HAP-1 (cell line): ENCODE results near the gene PDE12.

Experiments
- DNase-seq, 2 experiments: peaks; one replicate each; pipeline ENCODE4 v3.0.0-alpha.2; 2016 to 2020; ENCODE audit warnings: low spot score in 2 of 2
- H3K27me3 ChIP-seq: fragments of 250-450 bp; sonication (Bioruptor Pico); 2 replicates; pipeline ENCODE4 v1.5.1; 2020; ENCODE audit warnings: low read depth, mild to moderate bottlenecking, moderate library complexity
- H3K36me3 ChIP-seq: fragments of 250-450 bp; sonication (Bioruptor Pico); replicated peaks from 2 replicates; pipeline ENCODE4 v1.5.1; 2020; ENCODE audit warnings: mild to moderate bottlenecking
- H3K4me1 ChIP-seq: fragments of 250-450 bp; sonication (Bioruptor Pico); 2 replicates; pipeline ENCODE4 v1.5.1; 2020; ENCODE audit warnings: mild to moderate bottlenecking
- H3K4me3 ChIP-seq: fragments of 250-450 bp; sonication (Bioruptor Pico); 2 replicates; pipeline ENCODE4 v1.5.1; 2020; ENCODE audit warnings: mild to moderate bottlenecking, moderate library complexity
- H3K9me3 ChIP-seq: fragments of 250-450 bp; sonication (Bioruptor Pico); 2 replicates; pipeline ENCODE4 v1.5.1; 2020; ENCODE audit warnings: mild to moderate bottlenecking, moderate library complexity
- in situ Hi-C: fragments of 300-500 bp; cut with MboI; formaldehyde crosslinking; loops from 3 replicates; pipeline ENCODE4 v1.14.3; 2020; ENCODE audit warnings: low sequenced_read_pairs, inconsistent platforms, mixed read lengths

Gene PDE12, protein sequence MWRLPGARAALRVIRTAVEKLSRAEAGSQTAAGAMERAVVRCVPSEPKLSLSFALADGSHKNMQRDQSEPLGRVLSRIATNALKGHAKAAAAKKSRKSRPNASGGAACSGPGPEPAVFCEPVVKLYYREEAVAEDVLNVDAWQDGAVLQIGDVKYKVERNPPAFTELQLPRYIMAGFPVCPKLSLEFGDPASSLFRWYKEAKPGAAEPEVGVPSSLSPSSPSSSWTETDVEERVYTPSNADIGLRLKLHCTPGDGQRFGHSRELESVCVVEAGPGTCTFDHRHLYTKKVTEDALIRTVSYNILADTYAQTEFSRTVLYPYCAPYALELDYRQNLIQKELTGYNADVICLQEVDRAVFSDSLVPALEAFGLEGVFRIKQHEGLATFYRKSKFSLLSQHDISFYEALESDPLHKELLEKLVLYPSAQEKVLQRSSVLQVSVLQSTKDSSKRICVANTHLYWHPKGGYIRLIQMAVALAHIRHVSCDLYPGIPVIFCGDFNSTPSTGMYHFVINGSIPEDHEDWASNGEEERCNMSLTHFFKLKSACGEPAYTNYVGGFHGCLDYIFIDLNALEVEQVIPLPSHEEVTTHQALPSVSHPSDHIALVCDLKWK

DNA sequence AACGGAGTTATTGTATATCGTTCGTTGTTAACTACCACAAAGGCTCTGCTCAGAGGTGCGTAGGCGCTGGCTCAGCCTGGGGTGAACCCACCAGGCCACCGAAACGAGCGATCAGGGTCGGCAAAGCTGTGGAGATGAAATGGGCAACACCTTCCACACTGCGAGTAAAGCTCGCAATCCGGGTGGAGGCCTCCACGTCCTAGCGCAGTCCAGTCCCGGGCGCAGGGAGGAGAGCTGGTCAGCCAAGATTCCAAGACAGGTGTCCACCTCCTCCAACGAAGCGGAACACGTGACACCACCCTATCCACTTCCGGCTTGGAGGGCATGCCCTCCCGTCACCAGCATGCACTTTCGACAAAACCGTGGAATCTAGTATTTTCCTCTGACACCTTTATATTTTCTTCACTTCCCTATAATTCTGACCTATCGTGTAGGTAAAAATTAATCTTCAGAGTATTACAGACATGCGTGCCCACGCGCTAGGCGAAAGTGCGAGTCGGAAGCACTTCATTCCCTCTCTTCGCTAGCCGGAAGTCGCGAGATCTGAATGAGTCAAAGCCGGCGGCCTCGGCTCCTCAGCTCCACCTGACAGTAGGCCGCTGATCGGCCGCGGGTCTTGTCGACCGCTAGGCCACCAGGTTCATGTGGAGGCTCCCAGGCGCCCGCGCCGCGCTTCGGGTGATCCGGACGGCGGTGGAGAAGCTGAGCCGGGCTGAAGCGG, at the start of gene PDE12:
Gene PDE12, plus strand, starts transcription at position 537 of the 721 bp plus-strand sequence. Its CDS starts 106 bp downstream, at position 643.
- Histone ChIP-seq H3K9me3 (peaks cover 6% of the 10 kb centered on the region), H3K27me3 (no peaks in the 10 kb centered on the region), H3K36me3 (peaks cover 13% of the 10 kb centered on the region), H3K4me3 (peak within 1 kb of the TSS; percentile 72), H3K4me1 (peaks cover 15% of the 10 kb centered on the region)
- in situ Hi-C loops: no loop called here
- DNase-seq: peak; percentile 78 to 84

DNA sequence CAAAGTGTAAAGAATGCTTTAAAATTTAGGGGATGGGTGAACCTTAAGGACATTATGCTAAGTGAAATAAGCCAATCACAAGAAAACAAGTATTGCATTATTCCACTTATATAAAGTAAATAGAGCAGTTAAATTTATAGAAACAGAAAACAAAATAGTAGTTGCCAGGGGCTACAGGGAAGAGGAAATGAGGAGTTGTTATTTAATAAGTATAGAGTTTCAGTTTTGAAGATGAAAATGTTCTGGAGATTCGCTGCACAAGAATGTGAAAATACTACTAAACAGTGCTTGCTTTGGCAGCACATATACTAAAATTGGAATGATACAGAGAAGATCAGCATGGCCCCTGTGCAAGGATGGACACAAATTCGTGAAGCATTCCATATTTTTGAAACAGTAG, 43.9 kb upstream of the PDE12 start:
- no peaks in the 10 kb centered on the region; the same call in 1 of the 2 replicates for H3K27me3 ChIP-seq
- in situ Hi-C loops: no loop called here
- no peak for DNase-seq
- no peaks in the 10 kb centered on the region for H3K36me3 ChIP-seq
- H3K4me1 ChIP-seq: no peaks in the 10 kb centered on the region
- H3K9me3 ChIP-seq: no peaks in the 10 kb centered on the region
- no peak overlapping the region for H3K4me3 ChIP-seq

DNA sequence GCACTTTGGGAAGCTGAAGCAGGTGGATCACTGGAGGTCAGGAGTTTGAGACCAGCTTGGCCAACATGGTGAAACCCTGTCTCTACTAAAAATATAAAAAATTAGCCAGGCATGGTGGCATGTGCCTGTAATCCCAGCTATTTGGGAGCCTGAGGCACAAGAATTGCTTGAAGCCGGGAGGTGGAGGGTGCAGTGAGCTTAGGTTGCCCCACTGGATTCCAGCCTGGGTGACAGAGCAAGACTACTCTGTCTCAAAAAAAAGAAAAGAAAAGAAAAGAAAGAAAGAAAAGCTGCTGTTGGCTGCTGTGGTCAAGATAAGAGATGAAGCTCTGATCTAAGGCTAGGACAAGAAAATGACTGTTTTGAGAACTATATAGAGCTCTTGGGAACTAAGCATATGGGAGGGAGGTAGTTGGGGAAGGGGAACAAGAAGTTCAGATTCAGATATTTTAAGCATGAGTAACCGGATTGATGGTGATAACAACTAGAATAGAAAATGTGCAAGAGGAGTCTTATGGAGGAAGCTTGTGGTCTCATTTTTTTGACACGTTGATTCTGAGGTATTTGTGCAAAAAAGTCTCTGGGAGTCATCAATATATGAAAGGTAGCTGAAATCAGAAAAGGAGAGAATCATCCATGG, 37.7 kb upstream of the PDE12 start:
- H3K4me3 ChIP-seq: no peak overlapping the region

DNA sequence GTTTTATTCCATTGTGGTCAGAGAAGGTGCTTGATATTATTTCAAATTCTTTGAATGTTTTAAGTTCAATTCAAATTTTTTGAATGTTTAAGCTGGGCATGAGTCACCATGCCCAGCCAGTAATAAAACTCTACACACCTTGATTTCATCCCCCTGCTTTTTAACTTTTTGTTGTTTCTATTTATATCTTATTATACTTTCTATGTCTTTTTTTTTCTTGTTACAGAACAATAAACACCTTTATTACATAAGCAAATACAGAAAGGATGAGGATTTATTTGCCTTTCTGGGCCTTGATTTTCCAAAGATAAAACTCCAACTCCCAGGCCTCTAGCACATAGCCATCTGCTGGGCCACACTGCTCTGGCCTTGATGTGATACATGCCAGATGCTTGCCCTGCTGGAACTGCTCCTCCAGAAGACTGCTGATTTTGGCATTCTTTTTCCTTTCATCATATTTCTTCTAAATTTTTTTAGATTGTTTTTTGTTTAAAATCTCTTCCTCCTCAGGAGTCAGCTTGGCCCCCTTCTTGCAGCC, 25.9 kb upstream of the PDE12 start:
- H3K27me3 ChIP-seq: no peaks in the 10 kb centered on the region
- no peaks in the 10 kb centered on the region for H3K4me1 ChIP-seq
- no peak for DNase-seq
- H3K36me3 ChIP-seq: no peaks in the 10 kb centered on the region
- in situ Hi-C loops: no loop called here
- H3K4me3 ChIP-seq: no peak overlapping the region
- H3K9me3 ChIP-seq: no peaks in the 10 kb centered on the region

More for the DNA sequence above, 37.7 kb upstream of the PDE12 start:
- peaks cover 3% of the 10 kb centered on the region; the same call in 1 of the 2 replicates for H3K27me3 ChIP-seq
- H3K4me1 ChIP-seq: no peaks in the 10 kb centered on the region
- H3K36me3 ChIP-seq: no peaks in the 10 kb centered on the region
- no peaks in the 10 kb centered on the region for H3K9me3 ChIP-seq
- in situ Hi-C loops: no loop called here
- no peak for DNase-seq

DNA sequence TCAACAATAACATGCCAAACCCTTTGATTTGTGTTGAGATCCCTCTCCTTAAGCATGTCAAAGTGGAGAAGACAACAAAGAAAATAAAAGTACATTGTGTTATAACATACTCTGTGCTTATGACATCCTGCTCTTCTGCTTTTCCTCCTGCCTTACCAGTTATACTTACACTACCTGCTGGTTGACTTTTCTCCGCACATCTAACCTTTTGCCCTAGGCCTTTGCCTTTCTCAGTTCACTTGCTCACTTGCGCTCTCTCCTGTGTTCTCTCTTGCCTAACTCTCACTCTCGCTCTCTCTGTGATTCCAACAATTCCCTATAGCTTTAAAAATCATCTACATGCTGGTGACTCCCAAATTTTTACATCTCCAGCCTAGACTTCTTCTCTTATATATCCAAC, 17.6 kb upstream of the PDE12 start:
- no peak overlapping the region for H3K4me3 ChIP-seq
- no peaks in the 10 kb centered on the region for H3K9me3 ChIP-seq
- H3K4me1 ChIP-seq: no peaks in the 10 kb centered on the region
- DNase-seq: no peak
- H3K36me3 ChIP-seq: no peaks in the 10 kb centered on the region
- in situ Hi-C loops: no loop called here
- no peaks in the 10 kb centered on the region for H3K27me3 ChIP-seq

DNA sequence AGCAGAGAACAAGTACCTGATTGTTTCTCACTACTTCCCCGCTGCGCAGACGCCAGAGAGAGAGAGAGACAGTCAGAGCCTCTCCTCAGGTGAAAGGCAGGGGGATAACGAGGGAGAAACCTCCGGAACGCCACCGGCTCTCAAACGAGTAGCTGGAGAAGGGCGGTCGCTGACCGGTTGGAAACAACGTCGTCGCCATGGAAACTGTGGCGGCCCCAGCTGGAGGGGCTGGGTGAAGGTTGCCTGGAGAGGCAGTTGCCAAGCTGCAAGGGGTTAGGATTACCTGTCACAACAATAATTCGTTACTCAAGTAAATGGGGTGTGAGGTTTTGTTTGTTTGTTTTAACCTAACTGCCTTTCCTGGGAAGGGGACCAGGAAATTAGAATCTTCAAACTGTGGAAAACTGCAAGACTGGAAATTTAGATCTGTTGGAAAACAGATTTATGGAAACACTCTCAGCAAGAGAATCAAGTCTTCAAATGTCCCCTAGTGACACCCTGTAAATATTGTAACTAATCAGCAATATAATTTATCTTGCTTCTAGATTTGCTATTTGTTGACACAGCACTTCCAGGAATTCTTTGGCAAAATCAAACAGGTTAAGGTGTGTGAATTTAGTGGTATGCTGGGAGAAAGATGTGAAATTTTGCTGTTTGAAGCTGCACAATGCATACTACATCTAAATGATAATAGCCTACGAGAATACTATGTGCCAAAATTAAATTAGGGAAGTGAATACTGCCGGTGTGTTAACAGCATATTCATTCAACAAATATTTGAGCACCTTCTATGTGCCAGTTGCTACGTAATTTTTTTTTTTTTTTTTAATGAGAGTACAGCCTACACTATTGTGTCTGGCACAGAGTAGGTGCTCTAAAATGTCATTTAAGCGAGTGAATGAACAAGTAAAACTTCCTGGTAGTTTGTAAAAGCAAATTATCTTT, 11.6 kb upstream of the PDE12 start, which contains the start of gene DNAH12:
Gene DNAH12, minus strand, starts transcription at position 164 of the 945 bp plus-strand sequence. CDS start 1,474 bp downstream, outside the sequence.
- peak; percentile 61 to 88 for DNase-seq
- Histone ChIP-seq H3K4me1 (peaks cover 5% of the 10 kb centered on the region), H3K36me3 (no peaks in the 10 kb centered on the region), H3K9me3 (no peaks in the 10 kb centered on the region), H3K4me3 (no peak within 1 kb of the TSS), H3K27me3 (no peaks in the 10 kb centered on the region)
- in situ Hi-C loops: no loop called here

DNA sequence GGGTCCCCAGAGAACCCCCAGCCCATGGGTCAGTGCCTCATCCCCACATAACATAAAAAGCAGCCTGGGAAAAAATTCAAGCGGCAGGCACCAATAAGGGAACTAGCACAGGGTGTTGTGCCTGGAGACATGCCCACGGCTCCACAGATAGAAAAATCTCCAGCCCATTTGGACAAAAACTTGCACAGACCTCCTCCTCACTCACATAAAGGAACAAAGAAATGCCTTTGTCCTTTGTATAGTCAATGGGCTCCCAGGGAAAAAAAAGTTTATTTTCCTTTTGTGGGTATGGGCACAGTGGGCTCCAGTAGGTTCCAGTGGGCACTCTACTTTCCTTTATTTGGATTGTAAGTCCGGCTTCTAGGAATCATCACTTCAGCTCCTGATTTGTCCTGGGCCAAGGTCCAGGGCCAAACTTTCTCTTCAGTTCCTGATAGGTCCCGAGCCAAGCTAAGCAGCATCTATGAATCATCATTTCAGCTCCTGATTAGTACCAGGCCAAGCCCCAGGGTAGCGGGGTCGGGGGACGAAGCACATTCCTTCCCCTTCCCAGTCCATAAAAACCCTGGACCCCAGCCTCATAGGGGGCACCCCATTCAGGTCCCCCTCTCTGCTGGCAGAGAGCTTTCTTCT, 10.3 kb upstream of the PDE12 start:
- no peaks in the 10 kb centered on the region for H3K36me3 ChIP-seq
- no peaks in the 10 kb centered on the region for H3K27me3 ChIP-seq
- no peak for DNase-seq
- no peak overlapping the region for H3K4me3 ChIP-seq
- in situ Hi-C loops: no loop called here
- H3K9me3 ChIP-seq: no peaks in the 10 kb centered on the region
- peaks cover 5% of the 10 kb centered on the region for H3K4me1 ChIP-seq

DNA sequence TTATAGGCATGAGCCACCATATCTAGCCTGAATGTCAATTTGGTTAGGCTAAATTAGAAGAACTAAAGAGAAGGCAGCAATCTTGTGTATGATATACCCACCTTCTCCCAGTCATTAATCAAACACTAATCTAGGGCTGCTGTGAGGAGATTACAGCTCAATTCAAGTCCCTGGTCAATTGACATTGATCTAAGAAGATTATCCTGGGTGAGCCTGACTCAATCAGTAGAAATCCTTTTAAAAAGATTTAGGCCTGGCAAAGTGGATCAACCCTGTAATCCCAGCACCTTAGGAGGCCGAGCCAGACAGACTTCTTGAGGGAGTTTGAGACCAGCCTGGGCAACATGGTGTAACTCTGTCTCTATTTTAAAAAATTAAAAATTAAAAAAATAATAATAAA, 9.5 kb upstream of the PDE12 start:
- in situ Hi-C loops: no loop called here
- Histone ChIP-seq H3K36me3 (no peaks in the 10 kb centered on the region), H3K4me3 (no peak overlapping the region), H3K9me3 (no peaks in the 10 kb centered on the region), H3K4me1 (peaks cover 5% of the 10 kb centered on the region), H3K27me3 (no peaks in the 10 kb centered on the region)
- no peak for DNase-seq

DNA sequence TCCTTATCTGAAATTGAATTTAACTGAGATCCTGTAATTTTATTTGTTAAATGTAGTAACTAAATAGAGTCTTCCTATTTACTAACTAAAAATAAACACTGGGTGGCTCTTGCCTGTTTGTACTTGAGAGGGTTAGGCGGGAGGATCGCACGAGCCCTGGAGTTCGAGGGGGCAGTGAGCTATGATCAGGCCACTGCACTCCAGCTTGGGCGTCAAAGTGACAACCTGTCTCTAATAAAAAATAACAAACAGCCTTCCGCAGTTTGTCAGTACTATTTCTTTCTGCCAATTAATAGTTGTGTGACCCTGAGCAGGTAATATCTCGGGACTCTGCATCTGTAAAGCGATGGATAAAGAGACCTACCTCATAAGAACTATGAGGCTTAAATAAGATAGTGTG, 768 bp upstream of the PDE12 start:
- peaks cover 15% of the 10 kb centered on the region for H3K4me1 ChIP-seq
- DNase-seq: no peak
- no peaks in the 10 kb centered on the region for H3K27me3 ChIP-seq
- H3K36me3 ChIP-seq: peaks cover 13% of the 10 kb centered on the region
- in situ Hi-C loops: no loop called here
- peak overlapping the region; percentile 72 for H3K4me3 ChIP-seq
- peaks cover 6% of the 10 kb centered on the region for H3K9me3 ChIP-seq

DNA sequence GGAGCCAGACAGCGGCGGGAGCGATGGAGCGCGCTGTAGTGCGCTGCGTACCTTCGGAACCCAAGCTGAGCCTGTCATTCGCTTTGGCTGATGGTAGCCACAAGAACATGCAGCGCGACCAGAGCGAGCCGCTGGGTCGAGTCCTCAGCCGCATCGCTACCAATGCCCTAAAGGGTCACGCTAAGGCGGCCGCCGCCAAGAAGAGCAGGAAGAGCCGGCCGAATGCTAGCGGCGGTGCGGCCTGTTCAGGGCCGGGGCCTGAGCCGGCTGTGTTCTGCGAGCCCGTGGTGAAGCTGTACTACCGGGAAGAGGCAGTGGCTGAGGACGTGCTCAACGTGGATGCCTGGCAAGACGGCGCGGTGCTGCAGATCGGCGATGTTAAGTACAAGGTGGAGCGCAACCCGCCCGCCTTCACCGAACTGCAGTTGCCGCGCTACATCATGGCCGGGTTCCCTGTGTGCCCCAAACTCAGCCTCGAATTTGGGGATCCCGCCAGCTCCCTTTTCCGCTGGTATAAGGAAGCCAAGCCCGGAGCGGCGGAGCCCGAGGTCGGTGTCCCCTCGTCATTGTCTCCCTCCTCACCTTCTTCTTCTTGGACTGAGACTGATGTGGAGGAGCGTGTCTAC, 498 bp downstream of the PDE12 start:
- no peaks in the 10 kb centered on the region for H3K27me3 ChIP-seq
- peaks cover 15% of the 10 kb centered on the region for H3K4me1 ChIP-seq
- peaks cover 14% of the 10 kb centered on the region for H3K36me3 ChIP-seq
- in situ Hi-C loops: no loop called here
- peaks cover 6% of the 10 kb centered on the region for H3K9me3 ChIP-seq
- peak; percentile 27 to 47 for DNase-seq
- H3K4me3 ChIP-seq: peak overlapping the region; percentile 72

DNA sequence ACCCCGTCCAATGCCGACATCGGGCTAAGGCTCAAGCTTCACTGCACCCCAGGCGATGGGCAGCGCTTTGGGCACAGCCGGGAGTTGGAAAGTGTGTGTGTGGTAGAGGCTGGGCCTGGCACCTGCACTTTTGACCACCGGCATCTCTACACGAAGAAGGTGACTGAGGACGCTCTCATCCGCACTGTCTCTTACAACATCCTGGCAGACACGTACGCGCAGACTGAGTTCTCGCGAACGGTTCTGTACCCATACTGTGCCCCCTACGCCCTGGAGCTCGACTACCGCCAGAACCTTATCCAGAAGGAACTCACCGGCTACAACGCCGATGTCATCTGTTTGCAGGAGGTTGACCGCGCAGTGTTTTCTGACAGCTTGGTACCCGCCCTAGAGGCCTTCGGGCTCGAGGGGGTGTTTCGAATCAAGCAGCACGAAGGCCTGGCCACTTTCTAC, 1.0 kb downstream of the PDE12 start:
- H3K4me1 ChIP-seq: peaks cover 15% of the 10 kb centered on the region
- in situ Hi-C loops: no loop called here
- H3K36me3 ChIP-seq: peaks cover 17% of the 10 kb centered on the region
- DNase-seq: peak; percentile 22 to 50
- H3K4me3 ChIP-seq: peak overlapping the region; percentile 72
- H3K9me3 ChIP-seq: peaks cover 6% of the 10 kb centered on the region
- no peaks in the 10 kb centered on the region for H3K27me3 ChIP-seq

DNA sequence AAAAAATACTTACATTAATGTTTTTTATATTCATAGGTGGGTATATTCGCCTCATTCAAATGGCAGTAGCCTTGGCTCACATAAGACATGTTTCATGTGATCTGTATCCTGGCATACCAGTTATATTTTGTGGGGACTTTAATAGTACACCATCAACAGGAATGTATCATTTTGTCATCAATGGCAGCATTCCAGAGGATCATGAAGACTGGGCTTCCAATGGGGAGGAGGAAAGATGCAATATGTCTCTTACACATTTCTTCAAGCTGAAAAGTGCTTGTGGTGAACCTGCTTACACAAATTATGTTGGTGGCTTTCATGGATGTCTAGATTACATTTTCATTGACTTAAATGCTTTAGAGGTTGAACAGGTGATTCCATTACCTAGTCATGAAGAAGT, 3.5 kb downstream of the PDE12 start:
- Histone ChIP-seq H3K4me1 (peaks cover 15% of the 10 kb centered on the region), H3K9me3 (peaks cover 6% of the 10 kb centered on the region), H3K27me3 (no peaks in the 10 kb centered on the region), H3K4me3 (no peak overlapping the region), H3K36me3 (peaks cover 17% of the 10 kb centered on the region)
- DNase-seq: no peak
- in situ Hi-C loops: no loop called here
